Epithelial cell of esophagus (primary cell): ENCODE measurements around the gene HPS3.

Experiments used
- DNase-seq: peaks from one replicate; pipeline ENCODE4 v3.0.0; 2010; ENCODE audit warnings: low read depth
- H3K4me3 ChIP-seq: 2 replicates; pipeline ENCODE4 v1.5.1; 2011; ENCODE audit warnings: mild to moderate bottlenecking, low read length, control low read depth
- CTCF ChIP-seq: IDR thresholded peaks from 2 replicates; pipeline ENCODE4 v1.5.1; 2011; ENCODE audit warnings: low read depth, mild to moderate bottlenecking, low read length, control low read depth, inconsistent platforms; ENCODE audit not compliant: insufficient read depth; ENCODE audit errors: missing control alignments

The HPS3 gene

GRCh38 chr3:149150436-149150835, 21.0 kb downstream of the HPS3 start:
- no peak for DNase-seq
- no peak for TF ChIP-seq CTCF
- H3K4me3 ChIP-seq, result no peak overlapping the region

DNA sequence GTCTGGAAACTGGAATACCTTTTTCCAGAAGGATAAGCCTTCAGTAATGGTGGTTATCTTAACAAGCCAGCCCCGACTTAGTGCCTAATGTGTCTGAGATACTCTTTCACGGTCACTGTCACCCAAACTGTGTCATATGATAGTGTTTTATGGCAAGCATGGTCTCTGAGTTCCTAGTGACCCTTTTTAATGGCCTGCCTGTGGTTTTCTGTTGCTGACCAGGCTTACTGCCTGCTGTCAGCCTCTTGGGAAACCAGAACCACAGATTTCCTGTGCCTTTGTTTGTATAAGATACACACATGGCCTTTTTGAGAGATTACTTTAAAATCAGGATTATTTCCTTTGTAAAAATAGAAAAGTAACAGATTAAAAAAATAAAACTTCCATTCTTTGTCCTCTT, 22.4 kb downstream of the HPS3 start:
- no peak overlapping the region for H3K4me3 ChIP-seq
- no peak for DNase-seq

DNA sequence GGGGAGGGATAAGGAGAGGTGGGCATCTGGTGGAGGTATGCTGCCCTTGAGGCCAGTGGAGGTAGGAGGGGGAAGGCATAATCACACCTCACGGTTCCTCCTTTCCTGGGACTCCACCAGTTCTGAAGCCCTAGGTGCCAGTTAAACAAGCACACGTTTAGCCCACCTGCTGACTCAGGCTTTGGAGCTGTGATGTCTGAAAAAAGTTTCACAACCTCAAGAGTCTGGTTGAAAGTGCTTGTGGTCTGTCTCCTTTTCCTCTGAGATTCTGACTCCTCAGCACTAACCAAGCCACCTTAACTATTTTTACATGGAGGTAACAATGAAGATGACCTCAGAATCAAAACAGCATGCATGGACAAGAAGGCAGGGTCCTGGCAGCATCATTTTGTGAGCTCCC, 23.0 kb downstream of the HPS3 start:
- no peak overlapping the region for H3K4me3 ChIP-seq
- no peak for TF ChIP-seq CTCF
- peak; percentile 83 for DNase-seq

More for the DNA sequence above, 22.4 kb downstream of the HPS3 start:
- TF ChIP-seq CTCF, result no peak

DNA sequence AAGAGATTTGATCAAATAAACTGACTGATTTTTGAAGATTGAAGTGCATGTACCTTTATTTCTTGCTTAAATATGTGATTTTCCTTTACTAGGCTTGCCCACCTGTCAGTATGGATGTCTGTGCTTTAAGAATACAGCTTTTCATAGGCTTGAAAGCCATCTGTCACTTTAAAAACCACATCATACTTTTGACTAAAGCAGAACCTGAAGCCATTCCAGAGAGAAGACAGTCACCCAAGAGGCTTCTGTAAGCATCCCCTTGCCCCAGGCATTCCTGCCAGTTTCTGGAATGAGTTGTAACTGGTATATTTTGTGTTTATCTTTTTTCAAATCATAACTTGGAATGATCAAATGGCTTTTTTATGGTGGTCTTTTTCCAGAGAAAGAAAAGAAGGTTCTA, 24.0 kb downstream of the HPS3 start:
- no peak overlapping the region for H3K4me3 ChIP-seq
- DNase-seq, result peak; percentile 29
- TF ChIP-seq CTCF, result no peak

DNA sequence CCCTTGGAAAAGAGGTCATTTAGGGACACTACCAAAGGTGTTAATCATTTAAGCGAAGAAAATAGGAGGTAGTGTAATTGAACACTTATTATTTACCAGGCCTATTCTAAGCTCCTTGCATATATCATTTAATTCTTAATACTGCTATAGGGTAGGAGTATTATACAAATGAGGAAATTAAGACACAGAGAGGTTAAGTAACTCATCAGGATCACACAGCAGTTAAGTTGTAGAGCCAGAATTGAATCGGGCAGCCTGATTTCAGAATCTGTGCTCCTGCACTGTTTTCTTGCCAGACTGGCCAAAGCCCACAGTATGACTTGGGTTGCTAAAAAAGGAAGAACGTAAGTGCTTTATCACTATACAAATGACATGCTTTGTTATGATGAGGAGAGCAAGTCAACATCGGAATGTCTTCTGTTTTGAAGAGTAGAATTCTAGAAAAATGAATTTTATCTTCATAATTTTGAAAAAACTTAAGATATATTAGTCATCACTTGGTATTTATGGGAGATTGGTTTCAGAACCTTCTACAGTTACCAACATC, 31.4 kb downstream of the HPS3 start:
- DNase-seq, result no peak
- TF ChIP-seq CTCF, result no peak
- no peak overlapping the region for H3K4me3 ChIP-seq

- H3K4me3 ChIP-seq, result no peak overlapping the region
- no peak for DNase-seq
- no peak for TF ChIP-seq CTCF
These were observed 32.6 kb downstream of the HPS3 start for GRCh38 chr3:149162007-149162406.

DNA sequence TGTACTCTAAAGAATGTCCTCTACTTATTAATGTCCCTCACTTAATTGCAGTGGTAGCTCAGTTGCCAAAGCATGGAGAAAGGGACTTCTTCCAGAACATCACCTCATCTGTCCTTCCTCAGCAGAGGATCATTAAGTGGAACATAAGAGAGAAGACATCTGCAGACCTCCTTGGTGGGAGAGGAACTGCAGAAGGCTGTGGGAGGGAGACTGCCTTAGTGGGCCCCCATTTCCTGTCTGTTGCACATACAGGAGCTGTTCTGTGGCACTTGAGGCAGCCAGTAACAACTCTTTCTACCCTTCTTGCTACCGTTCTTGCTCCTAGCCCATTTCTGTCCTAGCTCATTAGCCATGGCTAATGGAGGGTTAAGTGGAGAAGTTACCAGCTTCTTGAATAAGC, 33.6 kb downstream of the HPS3 start:
- no peak for TF ChIP-seq CTCF
- no peak for DNase-seq
- no peak overlapping the region for H3K4me3 ChIP-seq
